Smooth muscle cell (in vitro differentiated cells): Measurements from ENCODE around the gene FTSJ3. TPM values are rescaled to one million over a fixed set of nuclear protein-coding genes. Genes with fewer than 3 reads are reported as not detected.

Source experiments
- DNase-seq: peaks from one replicate; lab custom pipeline; 2025; ENCODE audit not compliant: unreplicated experiment; lab: John Stamatoyannopoulos, UW
- H2AFZ ChIP-seq: fragments of 200-600 bp; sonication (generic); 2 replicates; pipeline ENCODE4 v1.6.0; 2016; ENCODE audit warnings: antibody characterized with exemption, low read depth, mild to moderate bottlenecking
- H3F3A ChIP-seq: fragments of 200-600 bp; sonication (generic); 2 replicates; pipeline ENCODE4 v1.6.0; 2017; ENCODE audit warnings: antibody characterized with exemption, low read depth
- H3K27ac ChIP-seq: fragments of 200-600 bp; sonication (generic); 2 replicates; pipeline ENCODE4 v1.5.1; 2016; ENCODE audit warnings: low read depth, mild to moderate bottlenecking
- H3K27me3 ChIP-seq: fragments of 200-600 bp; sonication (generic); 2 replicates; pipeline ENCODE4 v1.6.1; 2016; ENCODE audit warnings: low read depth, mild to moderate bottlenecking
- H3K36me3 ChIP-seq: fragments of 200-600 bp; sonication (generic); 2 replicates; pipeline ENCODE4 v1.5.1; 2016; ENCODE audit warnings: low read depth
- H3K4me1 ChIP-seq: fragments of 200-600 bp; sonication (generic); 2 replicates; pipeline ENCODE4 v1.5.1; 2016; ENCODE audit warnings: low read depth
- H3K4me2 ChIP-seq: fragments of 200-600 bp; sonication (generic); 2 replicates; pipeline ENCODE4 v1.6.0; 2016; ENCODE audit warnings: mild to moderate bottlenecking
- H3K4me3 ChIP-seq: fragments of 200-600 bp; sonication (generic); 2 replicates; pipeline ENCODE4 v1.5.1; 2016; ENCODE audit warnings: mild to moderate bottlenecking
- H3K79me2 ChIP-seq: fragments of 200-600 bp; sonication (generic); 2 replicates; pipeline ENCODE4 v1.6.0; 2016; ENCODE audit warnings: low read depth, mild to moderate bottlenecking
- H3K9ac ChIP-seq: fragments of 200-600 bp; sonication (generic); 2 replicates; pipeline ENCODE4 v1.6.0; 2016; ENCODE audit warnings: low read depth
- H3K9me3 ChIP-seq: fragments of 200-600 bp; sonication (generic); replicated peaks from 2 replicates; pipeline ENCODE4 v1.5.1; 2016; ENCODE audit warnings: low read depth
- H4K20me1 ChIP-seq: fragments of 200-600 bp; sonication (generic); 2 replicates; pipeline ENCODE4 v1.6.0; 2016; ENCODE audit warnings: low read depth
- WGBS: methylation state at CpG from one replicate; pipeline ENCODE4 v1.1.7; 2016; ENCODE audit warnings: low lambda C conversion rate; 5-methylcytosine and 5-hydroxymethylcytosine counted together
- polyA plus RNA-seq: library from polyadenylated mRNA; unstranded; fragments of >200 nt; fragmentation: Nextera tagmentation; extraction: Ambion mirVana; gene quantifications from 2 replicates; pipeline ENCODE4 v1.2.1, GENCODE V29; 2016
- total RNA-seq: library from RNA; depleted of rRNA; stranded (reverse); fragments of >200 nt; gene quantifications from 2 replicates; pipeline ENCODE4 v1.2.3, GENCODE V29; 2014
- TF ChIP-seq, protein P1 (sequence below): fragments of 200-600 bp; sonication (generic); IDR thresholded peaks from 2 replicates; pipeline ENCODE4 v1.5.1; 2017; ENCODE audit warnings: borderline replicate concordance, mild to moderate bottlenecking, antibody characterized with exemption; ENCODE audit not compliant: insufficient read depth, poor library complexity, severe bottlenecking

Gene FTSJ3
- total and polyA plus RNA-seq, 2 experiments from 2014 or later = 21.9 to 46.8 TPM

DNA sequence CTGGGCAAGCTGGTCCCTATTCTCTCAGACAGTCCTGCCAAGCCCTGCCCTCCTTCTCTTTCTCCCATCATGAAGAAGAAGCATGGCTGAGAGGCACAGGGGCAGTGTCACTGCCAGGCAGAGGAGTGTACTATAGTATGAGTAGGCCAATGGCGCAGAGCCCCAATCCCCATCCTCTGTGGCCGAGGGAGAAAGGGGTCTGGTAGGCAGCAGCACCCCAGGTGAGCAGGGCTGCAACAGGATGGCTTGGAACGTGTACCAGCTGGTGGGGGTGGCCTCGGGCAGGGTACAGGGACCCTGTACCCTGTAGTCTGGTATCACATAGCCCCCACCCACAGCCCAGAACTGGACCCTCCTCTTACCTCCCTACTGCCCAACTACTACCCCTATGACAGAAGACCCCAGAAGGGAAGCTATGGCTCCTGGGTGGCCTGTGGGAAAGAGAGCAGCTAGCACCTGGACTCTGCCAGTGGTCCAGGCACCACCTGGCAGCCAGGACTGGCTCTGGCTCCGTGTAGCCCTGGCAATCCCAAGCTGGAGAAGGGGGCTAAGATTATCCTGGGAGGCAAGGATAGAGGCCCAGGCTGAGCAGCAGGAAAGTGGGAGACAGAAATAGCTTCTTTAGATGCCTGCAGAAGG, 10.6 kb upstream of the FTSJ3 start:
- Histone ChIP-seq H3K9ac (no peak overlapping the region), H3K27ac (no peak overlapping the region), H3K27me3 (no peaks in the 10 kb centered on the region), H3K79me2 (peaks cover 63% of the 10 kb centered on the region), H4K20me1 (peaks cover 56% of the 10 kb centered on the region), H3F3A (peaks cover 10% of the 10 kb centered on the region), H3K4me2 (no peak overlapping the region), H3K4me1 (peaks cover 18% of the 10 kb centered on the region), H2AFZ (no peak overlapping the region), H3K4me3 (no peak overlapping the region), H3K36me3 (no peaks in the 10 kb centered on the region), H3K9me3 (no peaks in the 10 kb centered on the region)
- 95% methylated on average over 5 of the region's 5 CpGs for WGBS
- no peak for DNase-seq
- TF ChIP-seq, protein P1, sequence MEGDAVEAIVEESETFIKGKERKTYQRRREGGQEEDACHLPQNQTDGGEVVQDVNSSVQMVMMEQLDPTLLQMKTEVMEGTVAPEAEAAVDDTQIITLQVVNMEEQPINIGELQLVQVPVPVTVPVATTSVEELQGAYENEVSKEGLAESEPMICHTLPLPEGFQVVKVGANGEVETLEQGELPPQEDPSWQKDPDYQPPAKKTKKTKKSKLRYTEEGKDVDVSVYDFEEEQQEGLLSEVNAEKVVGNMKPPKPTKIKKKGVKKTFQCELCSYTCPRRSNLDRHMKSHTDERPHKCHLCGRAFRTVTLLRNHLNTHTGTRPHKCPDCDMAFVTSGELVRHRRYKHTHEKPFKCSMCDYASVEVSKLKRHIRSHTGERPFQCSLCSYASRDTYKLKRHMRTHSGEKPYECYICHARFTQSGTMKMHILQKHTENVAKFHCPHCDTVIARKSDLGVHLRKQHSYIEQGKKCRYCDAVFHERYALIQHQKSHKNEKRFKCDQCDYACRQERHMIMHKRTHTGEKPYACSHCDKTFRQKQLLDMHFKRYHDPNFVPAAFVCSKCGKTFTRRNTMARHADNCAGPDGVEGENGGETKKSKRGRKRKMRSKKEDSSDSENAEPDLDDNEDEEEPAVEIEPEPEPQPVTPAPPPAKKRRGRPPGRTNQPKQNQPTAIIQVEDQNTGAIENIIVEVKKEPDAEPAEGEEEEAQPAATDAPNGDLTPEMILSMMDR = no peak

DNA sequence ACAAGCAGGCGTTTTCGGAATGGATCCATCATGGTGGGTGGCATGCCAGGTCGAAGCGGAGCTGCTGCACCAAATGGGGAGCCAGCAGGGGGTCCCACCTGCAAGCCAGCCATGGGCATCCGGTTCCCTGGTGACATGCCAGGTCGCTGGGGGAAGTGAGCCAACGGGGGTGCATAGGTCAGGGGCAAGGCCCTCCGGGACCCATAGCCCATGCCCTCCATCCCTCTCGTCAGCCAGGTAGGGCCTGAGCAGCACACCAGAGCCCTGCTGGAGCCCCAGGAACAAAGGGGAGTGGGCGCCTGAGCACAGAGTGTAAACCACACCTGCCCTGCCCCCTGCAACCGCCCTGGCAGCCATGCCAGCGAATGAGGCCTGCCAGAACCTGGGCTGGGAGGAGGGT, 10.0 kb upstream of the FTSJ3 start:
- no peaks in the 10 kb centered on the region for H3K9me3 ChIP-seq
- no peak for DNase-seq
- no peak overlapping the region for H3K4me2 ChIP-seq
- H3K9ac ChIP-seq = no peak overlapping the region
- H3K79me2 ChIP-seq = peaks cover 63% of the 10 kb centered on the region
- H3F3A ChIP-seq = peaks cover 10% of the 10 kb centered on the region
- H3K27me3 ChIP-seq = no peaks in the 10 kb centered on the region
- peaks cover 18% of the 10 kb centered on the region for H3K4me1 ChIP-seq
- TF ChIP-seq, protein P1 = no peak
- H2AFZ ChIP-seq = no peak overlapping the region
- no peaks in the 10 kb centered on the region for H3K36me3 ChIP-seq
- no peak overlapping the region for H3K27ac ChIP-seq
- H3K4me3 ChIP-seq = no peak overlapping the region
- WGBS = 97% methylated on average over 12 of the region's 12 CpGs
- peaks cover 56% of the 10 kb centered on the region for H4K20me1 ChIP-seq

DNA sequence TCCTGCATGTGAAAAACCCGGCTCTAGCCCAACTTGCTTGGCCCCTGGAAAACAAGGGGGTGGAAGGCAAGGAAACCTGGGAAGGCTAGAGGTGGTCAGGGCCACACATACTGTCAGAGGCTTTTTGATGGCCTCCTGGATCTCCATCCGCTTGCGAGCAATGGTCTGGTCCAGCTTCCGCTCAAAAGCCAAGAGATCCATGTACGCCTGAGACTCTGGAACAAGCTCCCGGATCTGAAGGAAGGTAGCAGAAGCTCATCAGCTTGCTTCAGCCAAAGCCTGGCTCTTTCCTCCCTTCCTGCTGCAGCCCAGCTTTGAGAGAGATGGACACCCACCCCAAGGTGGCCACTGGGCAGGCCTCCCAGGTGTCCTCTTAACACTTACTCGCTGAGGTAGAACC, 9.3 kb upstream of the FTSJ3 start:
- DNase-seq = no peak
- Histone ChIP-seq H3K9ac (no peak overlapping the region), H3K27me3 (no peaks in the 10 kb centered on the region), H2AFZ (no peak overlapping the region), H3K27ac (no peak overlapping the region), H3K79me2 (peaks cover 59% of the 10 kb centered on the region), H3K4me3 (no peak overlapping the region), H3K36me3 (no peaks in the 10 kb centered on the region), H4K20me1 (peaks cover 52% of the 10 kb centered on the region), H3K4me1 (peaks cover 18% of the 10 kb centered on the region), H3F3A (peaks cover 10% of the 10 kb centered on the region), H3K4me2 (no peak overlapping the region), H3K9me3 (no peaks in the 10 kb centered on the region)
- WGBS = 99% methylated on average over 7 of the region's 7 CpGs
- TF ChIP-seq, protein P1 = no peak

DNA sequence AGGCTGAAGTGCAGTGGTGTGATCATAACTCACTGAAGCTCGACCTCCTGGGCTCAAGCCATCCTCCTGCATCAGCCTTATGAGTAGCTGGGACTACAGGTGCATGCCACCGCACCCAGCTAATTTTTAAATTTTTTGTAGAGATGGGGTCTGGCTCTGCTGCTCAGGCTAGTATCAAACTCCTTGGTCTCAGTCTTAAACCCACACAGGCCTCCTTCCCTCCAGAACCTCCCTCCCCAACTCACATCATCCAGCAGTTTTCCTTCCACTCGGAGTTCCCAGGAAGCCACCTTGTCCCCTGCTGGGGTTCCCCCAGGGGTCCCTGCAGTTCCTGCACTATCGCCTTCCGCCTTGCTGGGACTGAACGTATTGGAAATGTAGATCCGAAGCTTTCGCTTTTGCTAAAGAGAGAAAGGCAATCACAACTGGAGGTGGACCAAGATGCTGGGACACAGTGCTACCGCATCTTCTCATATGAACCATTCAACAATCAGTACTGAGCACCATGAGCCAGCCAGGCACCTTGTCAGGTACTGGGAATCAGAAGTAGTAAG, 7.8 kb upstream of the FTSJ3 start:
- H3K9ac ChIP-seq = no peak overlapping the region
- H3K9me3 ChIP-seq = no peaks in the 10 kb centered on the region
- no peaks in the 10 kb centered on the region for H3K36me3 ChIP-seq
- TF ChIP-seq, protein P1 = no peak
- DNase-seq = no peak
- 92% methylated on average over 9 of the region's 9 CpGs for WGBS
- H3K4me3 ChIP-seq = no peak overlapping the region
- H4K20me1 ChIP-seq = peaks cover 38% of the 10 kb centered on the region
- no peaks in the 10 kb centered on the region for H3F3A ChIP-seq
- H2AFZ ChIP-seq = no peak overlapping the region
- H3K4me1 ChIP-seq = peaks cover 7% of the 10 kb centered on the region
- H3K4me2 ChIP-seq = no peak overlapping the region
- peaks cover 43% of the 10 kb centered on the region for H3K79me2 ChIP-seq
- no peaks in the 10 kb centered on the region for H3K27me3 ChIP-seq
- no peak overlapping the region for H3K27ac ChIP-seq
